ENCODE results near the gene ZNF425.
"Not testable (repeated sequence)": the region's sequence is repeated elsewhere in the genome, so short reads cannot be mapped to it uniquely, and the experiment has no call there.

The ZNF425 gene

GRCh38 chr7:149071641-149072437 is 54.3 kb downstream of the ZNF425 start:
- peak in 2 of 3 experiments; percentile 26 for DNase-seq (ENCODE audit: low read depth in 3 of 3)

- no peak for DNase-seq (ENCODE audit: low read depth in 3 of 3)
Observed at GRCh38 chr7:149071182-149071635, 54.9 kb downstream of the ZNF425 start.

- no peak for DNase-seq (ENCODE audit: low read depth in 3 of 3)
Observed at GRCh38 chr7:149070372-149071125, 55.6 kb downstream of the ZNF425 start.

DNA sequence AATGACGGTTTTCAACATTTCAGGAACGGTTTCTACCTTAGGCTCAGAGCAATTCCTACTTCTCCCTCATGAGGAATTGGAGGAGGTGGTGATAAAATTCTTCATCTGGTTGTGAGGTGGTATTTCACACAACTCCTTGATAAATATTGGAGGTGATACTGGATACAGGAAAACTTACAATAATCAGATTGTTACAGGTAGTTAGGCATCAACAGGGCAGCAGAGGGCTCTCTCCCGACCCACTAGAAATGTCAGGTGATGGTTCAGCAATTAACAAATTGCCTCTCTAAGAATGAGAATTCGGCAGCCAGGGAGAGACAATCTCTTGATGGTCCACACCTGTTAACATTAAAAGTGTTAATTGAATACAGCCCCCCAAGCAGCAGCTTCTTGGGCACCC is 58.3 kb downstream of the ZNF425 start:
- no peak for DNase-seq (ENCODE audit: low read depth in 3 of 3)

- no peak for DNase-seq (ENCODE audit: low read depth in 3 of 3)
Observed at GRCh38 chr7:149063476-149063875, 62.6 kb downstream of the ZNF425 start.

- DNase-seq (ENCODE audit: low read depth in 3 of 3), result not testable (repeated sequence)
Observed at GRCh38 chr7:149062217-149062899, 63.8 kb downstream of the ZNF425 start.

DNA sequence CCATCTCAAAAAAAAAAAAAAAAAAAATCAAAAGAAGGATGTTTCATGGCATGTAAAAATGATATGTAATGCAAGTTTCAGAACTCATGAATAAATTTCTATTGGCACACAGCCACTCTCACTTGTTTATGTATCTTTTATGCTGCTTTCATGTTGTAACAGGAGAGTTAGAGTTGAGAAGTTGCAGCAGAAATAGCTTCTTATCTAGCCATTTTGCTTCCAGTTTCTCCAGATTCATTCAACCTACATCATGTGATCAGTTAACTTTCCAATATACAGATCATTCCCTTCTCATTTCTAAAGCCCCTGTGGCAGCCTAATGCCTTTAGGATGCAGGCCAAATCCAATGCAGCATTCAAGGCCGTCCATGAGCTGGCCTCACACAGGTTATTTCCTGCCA is 66.0 kb downstream of the ZNF425 start:
- no peak for DNase-seq (ENCODE audit: low read depth in 3 of 3)

GRCh38 chr7:149053885-149054284 is 72.2 kb downstream of the ZNF425 start:
- DNase-seq (ENCODE audit: low read depth in 3 of 3), result no peak

DNA sequence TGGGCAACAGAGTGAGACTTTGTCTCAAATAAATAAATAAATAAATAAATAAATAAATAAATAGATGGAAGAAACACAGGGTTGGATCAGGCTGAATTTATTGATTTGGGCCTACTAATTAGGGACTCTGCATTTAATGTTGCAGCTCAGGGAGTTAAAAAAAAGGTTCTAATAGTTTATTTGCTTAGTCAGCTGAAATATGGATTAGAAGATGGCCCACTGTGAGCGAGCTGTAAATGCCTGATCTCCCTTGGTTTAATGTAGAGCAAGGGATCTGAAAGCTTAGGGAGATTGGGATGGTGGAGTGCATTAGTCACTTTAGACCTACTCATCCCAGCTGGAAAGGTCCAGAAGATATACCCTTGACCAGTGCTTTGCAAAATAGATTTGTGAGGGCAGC is 72.7 kb downstream of the ZNF425 start:
- no peak for DNase-seq (ENCODE audit: low read depth in 3 of 3)

Measured in stimulated activated CD4-positive, alpha-beta T cell treated with anti-CD3 and anti-CD28 coated beads, TNF-alpha, amount 100 ng/mL, for 4 hours (primary cell).